K562 (cell line): ENCODE results near the gene POLD1. TPM values are rescaled to one million over a fixed set of nuclear protein-coding genes. Genes with fewer than 3 reads are reported as not detected.

Experiments used
- COPS2 ChIP-seq: fragments of 450-650 bp; conservative IDR thresholded peaks from 2 replicates; pipeline ENCODE4 v1.6.1; 2016; ENCODE audit warnings: mild to moderate bottlenecking, moderate library complexity
- E2F6 ChIP-seq, 2 experiments: IDR thresholded peaks; 2 replicates each; pipeline ENCODE4 v1.6.1; 2011; ENCODE audit warnings: borderline replicate concordance in 1 of 2, control low read depth in 1 of 2, low read depth in 1 of 2, low read length in 1 of 2, mild to moderate bottlenecking in 1 of 2, mixed read lengths in 1 of 2, moderate library complexity in 1 of 2; ENCODE audit not compliant: insufficient read depth in 1 of 2, insufficient read length in 1 of 2, poor library complexity in 1 of 2, severe bottlenecking in 1 of 2; ENCODE audit errors: extremely low read depth in 1 of 2
- EP400 ChIP-seq: fragments of 450-650 bp; IDR thresholded peaks from 2 replicates; pipeline ENCODE4 v1.6.1; 2017; ENCODE audit warnings: antibody characterized with exemption, mild to moderate bottlenecking, moderate library complexity
- GABPA ChIP-seq: fragments of 200-800 bp; sonication (Bioruptor generic); conservative IDR thresholded peaks from 2 replicates; pipeline ENCODE4 v1.6.1; 2016; ENCODE audit warnings: low read depth, missing genetic modification characterization, missing compliant biosample characterization
- GATAD2A ChIP-seq: fragments of 450-650 bp; IDR thresholded peaks from 2 replicates; pipeline ENCODE4 v1.6.1; 2017
- HDAC1 ChIP-seq, 2 experiments: fragments of 450-650 bp; IDR thresholded peaks; 2 replicates each; pipeline ENCODE4 v1.6.1; 2016 to 2017; ENCODE audit warnings: inconsistent platforms in 1 of 2, mild to moderate bottlenecking in 1 of 2, moderate library complexity in 1 of 2
- NFATC3 ChIP-seq: fragments of 450-650 bp; IDR thresholded peaks from 2 replicates; pipeline ENCODE4 v1.6.1; 2017; ENCODE audit warnings: mild to moderate bottlenecking
- NR2C1 ChIP-seq, 2 experiments: fragments of 450-650 bp; IDR thresholded peaks; 2 replicates each; pipeline ENCODE4 v1.6.1; 2017; ENCODE audit warnings: mild to moderate bottlenecking in 2 of 2, antibody characterized with exemption in 1 of 2, inconsistent platforms in 1 of 2, missing compliant biosample characterization in 1 of 2, missing genetic modification characterization in 1 of 2
- RCOR1 ChIP-seq, 2 experiments: IDR thresholded peaks; 2 replicates each; pipeline ENCODE4 v1.6.1; 2012; ENCODE audit warnings: low read depth in 2 of 2, low read length in 2 of 2, borderline replicate concordance in 1 of 2, improper control_type of control experiment in 1 of 2
- SIN3B ChIP-seq: fragments of 450-650 bp; IDR thresholded peaks from 2 replicates; pipeline ENCODE4 v1.6.1; 2017; ENCODE audit warnings: low read depth, mild to moderate bottlenecking, moderate library complexity
- SRSF3 ChIP-seq: fragments of 200-400 bp; formaldehyde crosslinking; IDR thresholded peaks from 2 replicates; pipeline ENCODE4 v1.6.1; 2016; ENCODE audit warnings: mild to moderate bottlenecking, low read length, moderate library complexity; ENCODE audit not compliant: insufficient read depth
- STAG1 ChIP-seq: sonication (generic); formaldehyde crosslinking; IDR thresholded peaks from 2 replicates; pipeline ENCODE4 v1.5.0; 2020; ENCODE audit warnings: missing genetic modification reagents, borderline replicate concordance
- ZC3H4 ChIP-seq: sonication (generic); formaldehyde crosslinking; IDR thresholded peaks from 2 replicates; pipeline ENCODE4 v1.9.0; 2021; ENCODE audit warnings: missing genetic modification reagents, borderline replicate concordance
- ZFP36 ChIP-seq: fragments of 150-350 bp; IDR thresholded peaks from 2 replicates; pipeline ENCODE4 v1.6.1; 2018; ENCODE audit warnings: low read length, low read depth; ENCODE audit not compliant: partially characterized antibody
- ZFX ChIP-seq: sonication (generic); formaldehyde crosslinking; IDR thresholded peaks from 2 replicates; pipeline ENCODE4 v1.8.0; 2022; ENCODE audit warnings: mild to moderate bottlenecking, missing genetic modification reagents, moderate library complexity
- ZKSCAN1 ChIP-seq: fragments of 150-350 bp; IDR thresholded peaks from 2 replicates; pipeline ENCODE4 v1.6.1; 2016; ENCODE audit warnings: low read depth, low read length
- ZNF175 ChIP-seq: fragments of 200-800 bp; sonication (Bioruptor generic); IDR thresholded peaks from 2 replicates; pipeline ENCODE4 v1.6.1; 2016; ENCODE audit warnings: low read depth, mild to moderate bottlenecking, missing genetic modification characterization, missing compliant biosample characterization
- ZNF354B ChIP-seq: fragments of 250-450 bp; sonication (Bioruptor Pico); IDR thresholded peaks from 2 replicates; pipeline ENCODE4 v1.4.0; 2020
- ZNF586 ChIP-seq: fragments of 450-650 bp; formaldehyde crosslinking; conservative IDR thresholded peaks from 2 replicates; pipeline ENCODE4 v1.4.0; 2020; ENCODE audit warnings: mild to moderate bottlenecking, moderate library complexity
- ZNF740 ChIP-seq, 3 experiments: fragments of 200-800 bp in 1 of 3; sonication (Bioruptor generic) in 1 of 3; sonication (generic) in 1 of 3; formaldehyde crosslinking in 1 of 3; IDR thresholded peaks; 2 replicates each; pipeline versions ENCODE4 v1.6.1 to v1.8.0; 2016 to 2022; ENCODE audit warnings: mild to moderate bottlenecking in 2 of 3, missing compliant biosample characterization in 2 of 3, missing genetic modification characterization in 2 of 3, missing genetic modification reagents in 1 of 3
- polyA plus RNA-seq, 8 experiments: library from polyadenylated mRNA; depleted of rRNA in 4 of 8; stranded (reverse) in 5 of 8; unstranded in 3 of 8; fragments of >200 nt; fragmentation: Nextera tagmentation in 2 of 8; fragmentation: Illumina TruSeq in 1 of 8; extraction: Ambion mirVana in 2 of 8; extraction: Trizol in 1 of 8; gene quantifications; 2 replicates each; pipeline versions ENCODE4 v1.2.1 to v1.2.3, GENCODE V29; 2011 to 2014; ENCODE audit warnings: inconsistent platforms in 1 of 8, missing spikeins in 1 of 8
- total RNA-seq, 7 experiments: library from RNA; depleted of rRNA in 6 of 7; stranded (reverse); fragments of >200 nt in 6 of 7; fragmentation: Illumina TruSeq in 2 of 7; extraction: Trizol in 2 of 7; gene quantifications; 2 replicates each; pipeline versions ENCODE4 v1.2.1 to v1.2.3, GENCODE V29; 2011 to 2021; ENCODE audit warnings: low replicate concordance in 1 of 7
- TF ChIP-seq, protein P1 (sequence below): fragments of 450-650 bp; formaldehyde crosslinking; IDR thresholded peaks from 2 replicates; pipeline ENCODE4 v1.4.0; 2020; ENCODE audit warnings: mild to moderate bottlenecking, moderate library complexity

Gene POLD1
- total and polyA plus RNA-seq, 9 of the 15 experiments (the other 6 are each of a cell fraction or from before 2014, with no cell fraction given): 1.3 to 312 (median 47.8) TPM

- TF ChIP-seq RCOR1 (IDR thresholded peaks at IDR 0.05; ENCODE audit: borderline replicate concordance in 1 of 2, low read depth in 2 of 2, low read length in 2 of 2): peak in 1 of 2 experiments; percentile 23; a peak in 1 of 4 replicates
- peak; percentile 79; the same call in 1 of the 2 replicates for TF ChIP-seq ZC3H4 (CRISPR knock-in tag)
- TF ChIP-seq NFATC3: no peak
- peak; percentile 44 for TF ChIP-seq ZFP36
- TF ChIP-seq ZKSCAN1: peak; percentile 9; the same call in 1 of the 2 replicates
- TF ChIP-seq GATAD2A: peak; percentile 59
- TF ChIP-seq, protein P1, sequence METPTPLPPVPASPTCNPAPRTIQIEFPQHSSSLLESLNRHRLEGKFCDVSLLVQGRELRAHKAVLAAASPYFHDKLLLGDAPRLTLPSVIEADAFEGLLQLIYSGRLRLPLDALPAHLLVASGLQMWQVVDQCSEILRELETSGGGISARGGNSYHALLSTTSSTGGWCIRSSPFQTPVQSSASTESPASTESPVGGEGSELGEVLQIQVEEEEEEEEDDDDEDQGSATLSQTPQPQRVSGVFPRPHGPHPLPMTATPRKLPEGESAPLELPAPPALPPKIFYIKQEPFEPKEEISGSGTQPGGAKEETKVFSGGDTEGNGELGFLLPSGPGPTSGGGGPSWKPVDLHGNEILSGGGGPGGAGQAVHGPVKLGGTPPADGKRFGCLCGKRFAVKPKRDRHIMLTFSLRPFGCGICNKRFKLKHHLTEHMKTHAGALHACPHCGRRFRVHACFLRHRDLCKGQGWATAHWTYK (CRISPR knock-in tag): peak; percentile 18; the same call in 1 of the 2 replicates
- no peak for TF ChIP-seq ZNF586
- TF ChIP-seq SRSF3: no peak
- peak in 1 of 2 experiments; percentile 73; a peak in 2 of 4 replicates for TF ChIP-seq HDAC1 (IDR thresholded peaks at IDR 0.05)
- TF ChIP-seq ZFX (CRISPR knock-in tag): peak; percentile 82
- 0 out of 2 replicates have a peak, but pooled peaks have one; percentile 16 for TF ChIP-seq ZNF740 (CRISPR knock-in tag; IDR thresholded peaks at IDR 0.05)
- TF ChIP-seq ZNF740 (tag; IDR thresholded peaks at IDR 0.05): no peak
- peak; percentile 80; the same call in 1 of the 2 replicates for TF ChIP-seq STAG1 (CRISPR knock-in tag)
- TF ChIP-seq ZNF354B (CRISPR knock-in tag): no peak
- TF ChIP-seq NR2C1 (IDR thresholded peaks at IDR 0.05): no peak; the same call in 1 of the 2 replicates
- TF ChIP-seq NR2C1 (tag; IDR thresholded peaks at IDR 0.05): 0 out of 2 replicates have a peak, but pooled peaks have one; percentile 8
- TF ChIP-seq SIN3B: peak; percentile 53; the same call in 1 of the 2 replicates
- peak; percentile 84 for TF ChIP-seq EP400
- TF ChIP-seq E2F6 (IDR thresholded peaks at IDR 0.05; ENCODE audit: borderline replicate concordance in 1 of 2, extremely low read depth in 1 of 2, insufficient read depth in 1 of 2, insufficient read length in 1 of 2, low read depth in 1 of 2, low read length in 1 of 2, poor library complexity in 1 of 2, severe bottlenecking in 1 of 2): peak; percentile 86
- peak; percentile 50; the same call in 1 of the 2 replicates for TF ChIP-seq ZNF175 (CRISPR knock-in tag)
- no peak for TF ChIP-seq COPS2
- peak; percentile 60 for TF ChIP-seq GABPA
Measured at GRCh38 chr19:50357178-50358100, 26.7 kb upstream of the POLD1 start (continued).
